HepG2 (cell line): ENCODE results near the gene PHACTR3. TPM values are rescaled to one million over a fixed set of nuclear protein-coding genes. Genes with fewer than 3 reads are reported as not detected.

ENCODE experiments used
- ATAC-seq: fragments of 200-7000 bp; cut with Tn5 transposase; 3 replicates; pipeline ENCODE4 v1.9.1; 2020; ENCODE audit warnings: mild to moderate bottlenecking, moderate library complexity
- BruUV-seq: library from RNA; stranded (reverse); fragments of 400-500 nt; replicated peaks from 2 replicates; lab custom pipeline; 2021; lab: Mats Ljungman, UMichigan
- CTCF ChIA-PET: fragments of 300-600 bp; formaldehyde crosslinking; extraction: SDS; loops from one replicate; lab custom pipeline; 2021; ENCODE audit warnings: low total read pairs, inconsistent platforms, low intra/inter-chr PET ratio; lab: Yijun Ruan, JAX
- POLR2A ChIA-PET: fragments of 350-600 bp; sonication (Branson Sonifier 250); formaldehyde crosslinking; loops from one replicate; lab custom pipeline; 2020; ENCODE audit warnings: antibody characterized with exemption, inconsistent platforms; lab: Yijun Ruan, JAX
- DNase-seq: peaks from one replicate; pipeline ENCODE4 v3.0.0-alpha.2; 2015; ENCODE audit warnings: low spot score
- FAIRE-seq: peaks from 3 replicates; lab custom pipeline; 2011; peaks lifted over from hg19 to GRCh38; lab: Jason Lieb, UNC
- H2AFZ ChIP-seq: one replicate; pipeline ENCODE4 v1.6.1; 2011; ENCODE audit warnings: low read length, inconsistent platforms
- H3K27ac ChIP-seq: fragments of 300-600 bp; 3 replicates; pipeline ENCODE4 v1.8.0; 2011; ENCODE audit warnings: mixed run types, mild to moderate bottlenecking, mixed read lengths, low read length, inconsistent platforms; ENCODE audit not compliant: insufficient read depth; ENCODE audit errors: extremely low read length
- H3K27me3 ChIP-seq, 2 experiments: fragments of 200-600 bp in 1 of 2; 2 replicates in 1 of 2; 3 replicates in 1 of 2; pipeline versions ENCODE4 v1.6.0 to v1.8.0; 2011; ENCODE audit warnings: low read length in 2 of 2, mild to moderate bottlenecking in 2 of 2, moderate library complexity in 2 of 2, inconsistent platforms in 1 of 2; ENCODE audit not compliant: insufficient read depth in 2 of 2, control insufficient read depth in 1 of 2
- H3K36me3 ChIP-seq, 2 experiments: fragments of 200-600 bp in 1 of 2; replicated peaks in 1 of 2; 2 replicates in 1 of 2; 3 replicates in 1 of 2; pipeline versions ENCODE4 v1.5.1 to v1.8.0; 2011; ENCODE audit warnings: low read length in 2 of 2, inconsistent platforms in 1 of 2; ENCODE audit not compliant: insufficient read depth in 2 of 2, control insufficient read depth in 1 of 2
- H3K4me1 ChIP-seq: 2 replicates; pipeline ENCODE4 v1.5.1; 2012; ENCODE audit warnings: low read length, inconsistent platforms; ENCODE audit not compliant: insufficient read depth
- H3K4me2 ChIP-seq: 2 replicates; pipeline ENCODE4 v1.6.0; 2011; ENCODE audit warnings: low read depth, low read length, inconsistent platforms
- H3K4me3 ChIP-seq, 3 experiments: fragments of 200-600 bp in 1 of 3; sonication (generic), shearing (Covaris generic) in 1 of 3; replicated peaks in 1 of 3; 2 replicates each; pipeline ENCODE4 v1.5.1; 2011 to 2016; ENCODE audit warnings: low read length in 3 of 3, inconsistent platforms in 2 of 3, low read depth in 2 of 3, mild to moderate bottlenecking in 2 of 3, control low read depth in 1 of 3, mixed read lengths in 1 of 3; ENCODE audit not compliant: insufficient read depth in 1 of 3
- H3K79me2 ChIP-seq: one replicate; pipeline ENCODE4 v1.6.1; 2011; ENCODE audit warnings: low read length, inconsistent platforms; ENCODE audit not compliant: insufficient read depth
- H3K9ac ChIP-seq: 2 replicates; pipeline ENCODE4 v1.6.0; 2011; ENCODE audit warnings: mild to moderate bottlenecking, low read depth, low read length, inconsistent platforms; ENCODE audit not compliant: insufficient read depth
- H3K9me3 ChIP-seq: 2 replicates; pipeline ENCODE4 v1.5.1; 2012; ENCODE audit warnings: mild to moderate bottlenecking, low read length
- H4K20me1 ChIP-seq: 2 replicates; pipeline ENCODE4 v1.6.0; 2011; ENCODE audit warnings: inconsistent platforms, mild to moderate bottlenecking, low read length, moderate library complexity; ENCODE audit not compliant: insufficient read depth
- AGO1 ChIP-seq: fragments of 200-400 bp; formaldehyde crosslinking; IDR thresholded peaks from 2 replicates; pipeline ENCODE4 v1.6.1; 2017; ENCODE audit warnings: mild to moderate bottlenecking, low read depth, low read length, moderate library complexity; ENCODE audit not compliant: poor library complexity, severe bottlenecking
- ELF3 ChIP-seq: IDR thresholded peaks from 2 replicates; pipeline ENCODE4 v1.6.1; 2016; ENCODE audit warnings: missing genetic modification reagents, missing compliant biosample characterization
- THAP7 ChIP-seq: sonication (generic); formaldehyde crosslinking; IDR thresholded peaks from 2 replicates; pipeline ENCODE4 v1.8.1; 2023; ENCODE audit warnings: mild to moderate bottlenecking, missing genetic modification reagents
- ZBTB39 ChIP-seq: sonication (generic); formaldehyde crosslinking; IDR thresholded peaks from 2 replicates; pipeline ENCODE4 v1.5.0; 2020; ENCODE audit warnings: missing genetic modification reagents
- ZEB1 ChIP-seq: IDR thresholded peaks from 2 replicates; pipeline ENCODE4 v1.6.1; 2012; ENCODE audit warnings: mild to moderate bottlenecking, low read depth, inconsistent platforms; ENCODE audit not compliant: insufficient replicate concordance
- ZFP82 ChIP-seq: sonication (generic); formaldehyde crosslinking; IDR thresholded peaks from 2 replicates; pipeline ENCODE4 v1.5.1; 2020; ENCODE audit warnings: mild to moderate bottlenecking, missing genetic modification reagents, borderline replicate concordance
- ZNF331 ChIP-seq: sonication (generic); formaldehyde crosslinking; IDR thresholded peaks from 2 replicates; pipeline ENCODE4 v1.4.0; 2020; ENCODE audit warnings: missing genetic modification reagents
- ZNF761 ChIP-seq: sonication (generic); formaldehyde crosslinking; conservative IDR thresholded peaks from 2 replicates; pipeline ENCODE4 v1.4.0; 2020; ENCODE audit warnings: mild to moderate bottlenecking, missing genetic modification reagents
- WGBS: methylation state at CpG from one replicate; pipeline ENCODE4 v1.1.6; 2017; ENCODE audit warnings: low lambda C conversion rate; 5-methylcytosine and 5-hydroxymethylcytosine counted together
- in situ Hi-C: cut with HindIII; loops from 2 replicates; pipeline ENCODE4 v1.10.0; 2017; ENCODE audit warnings: low pct_unique_long_range_greater_than_20kb; ENCODE audit not compliant: extremely low pct_ligation_motif_present
- intact Hi-C: fragments of 100-400 bp; cut with micrococcal nuclease; formaldehyde crosslinking; loops from one replicate; pipeline ENCODE4 v1.10.0; 2022; ENCODE audit not compliant: unreplicated experiment
- polyA plus RNA-seq, 8 experiments: library from polyadenylated mRNA; depleted of rRNA in 3 of 8; stranded (reverse) in 7 of 8; unstranded in 1 of 8; fragments of >200 nt; fragmentation: Illumina TruSeq in 4 of 8; extraction: Trizol in 4 of 8; gene quantifications; 2 replicates each; pipeline versions ENCODE4 v1.2.1 to v1.2.3, GENCODE V29; 2011 to 2016; ENCODE audit warnings: low read depth in 4 of 8, missing spikeins in 1 of 8, mixed read lengths in 1 of 8; ENCODE audit not compliant: insufficient read depth in 1 of 8
- total RNA-seq, 5 experiments: library from RNA; depleted of rRNA; stranded (reverse); fragments of >200 nt; fragmentation: Illumina TruSeq; extraction: Trizol; gene quantifications; 2 replicates each; pipeline ENCODE4 v1.2.3, GENCODE V29; 2016; ENCODE audit warnings: low read depth in 1 of 5
- TF ChIP-seq, protein P1 (sequence below): sonication (generic); formaldehyde crosslinking; IDR thresholded peaks from 2 replicates; pipeline ENCODE4 v1.5.0; 2020; ENCODE audit warnings: mild to moderate bottlenecking, missing genetic modification reagents
- TF ChIP-seq, protein P2 (sequence below): sonication (generic); formaldehyde crosslinking; IDR thresholded peaks from 2 replicates; pipeline ENCODE4 v1.5.0; 2020; ENCODE audit warnings: missing genetic modification reagents, mild to moderate bottlenecking, borderline replicate concordance

The PHACTR3 gene
- total and polyA plus RNA-seq, 2 of the 13 experiments (the other 11 are each of a cell fraction or from before 2014, with no cell fraction given): not detected

DNA sequence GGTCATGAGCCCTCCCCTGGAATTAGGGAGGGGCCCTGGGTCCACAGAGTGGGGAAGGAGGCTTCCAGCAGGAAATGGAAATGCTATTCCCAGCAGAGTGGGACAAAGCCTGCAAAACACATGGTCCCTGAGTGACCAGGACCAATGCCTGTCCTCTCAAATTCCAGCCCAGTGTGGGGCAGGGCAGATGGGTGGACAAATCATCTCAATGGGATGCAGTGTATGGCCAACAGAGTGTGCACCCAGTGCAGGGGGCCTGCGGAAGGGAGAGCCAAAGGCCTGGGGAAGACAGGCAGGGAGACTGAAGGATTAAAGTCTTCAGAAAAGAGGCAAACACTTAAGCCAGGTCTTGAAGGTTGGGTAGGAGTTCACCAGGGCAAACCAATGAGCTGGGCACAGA is 28.7 kb upstream of the PHACTR3 start:
- peaks cover 5% of the 10 kb centered on the region; the same call in 1 of the 2 replicates for H4K20me1 ChIP-seq
- peaks cover 4% of the 10 kb centered on the region; the same call in 1 of the 2 replicates for H3K4me1 ChIP-seq
- CTCF ChIA-PET: no interaction called here
- H3K4me3 ChIP-seq: no peak overlapping the region
- H3K9me3 ChIP-seq: no peaks in the 10 kb centered on the region
- no TSS peak for BruUV-seq
- H2AFZ ChIP-seq: no peak overlapping the region
- H3K36me3 ChIP-seq: no peaks in the 10 kb centered on the region
- no peak overlapping the region for H3K4me2 ChIP-seq
- intact Hi-C loops: no loop called here
- H3K9ac ChIP-seq: no peak overlapping the region
- H3K27ac ChIP-seq: no peak overlapping the region
- no peak for FAIRE-seq
- ATAC-seq: no peak
- no peaks in the 10 kb centered on the region for H3K79me2 ChIP-seq
- TF ChIP-seq ZBTB39: no peak
- TF ChIP-seq, protein P1, sequence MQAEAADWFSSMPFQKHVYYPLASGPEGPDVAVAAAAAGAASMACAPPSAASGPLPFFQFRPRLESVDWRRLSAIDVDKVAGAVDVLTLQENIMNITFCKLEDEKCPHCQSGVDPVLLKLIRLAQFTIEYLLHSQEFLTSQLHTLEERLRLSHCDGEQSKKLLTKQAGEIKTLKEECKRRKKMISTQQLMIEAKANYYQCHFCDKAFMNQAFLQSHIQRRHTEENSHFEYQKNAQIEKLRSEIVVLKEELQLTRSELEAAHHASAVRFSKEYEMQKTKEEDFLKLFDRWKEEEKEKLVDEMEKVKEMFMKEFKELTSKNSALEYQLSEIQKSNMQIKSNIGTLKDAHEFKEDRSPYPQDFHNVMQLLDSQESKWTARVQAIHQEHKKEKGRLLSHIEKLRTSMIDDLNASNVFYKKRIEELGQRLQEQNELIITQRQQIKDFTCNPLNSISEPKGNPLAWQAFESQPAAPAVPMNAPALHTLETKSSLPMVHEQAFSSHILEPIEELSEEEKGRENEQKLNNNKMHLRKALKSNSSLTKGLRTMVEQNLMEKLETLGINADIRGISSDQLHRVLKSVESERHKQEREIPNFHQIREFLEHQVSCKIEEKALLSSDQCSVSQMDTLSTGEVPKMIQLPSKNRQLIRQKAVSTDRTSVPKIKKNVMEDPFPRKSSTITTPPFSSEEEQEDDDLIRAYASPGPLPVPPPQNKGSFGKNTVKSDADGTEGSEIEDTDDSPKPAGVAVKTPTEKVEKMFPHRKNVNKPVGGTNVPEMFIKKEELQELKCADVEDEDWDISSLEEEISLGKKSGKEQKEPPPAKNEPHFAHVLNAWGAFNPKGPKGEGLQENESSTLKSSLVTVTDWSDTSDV (CRISPR knock-in tag): no peak
- TF ChIP-seq, protein P2, sequence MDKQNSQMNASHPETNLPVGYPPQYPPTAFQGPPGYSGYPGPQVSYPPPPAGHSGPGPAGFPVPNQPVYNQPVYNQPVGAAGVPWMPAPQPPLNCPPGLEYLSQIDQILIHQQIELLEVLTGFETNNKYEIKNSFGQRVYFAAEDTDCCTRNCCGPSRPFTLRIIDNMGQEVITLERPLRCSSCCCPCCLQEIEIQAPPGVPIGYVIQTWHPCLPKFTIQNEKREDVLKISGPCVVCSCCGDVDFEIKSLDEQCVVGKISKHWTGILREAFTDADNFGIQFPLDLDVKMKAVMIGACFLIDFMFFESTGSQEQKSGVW: no peak
- TF ChIP-seq ZNF331: no peak
- TF ChIP-seq AGO1: no peak
- no peak for TF ChIP-seq ZNF761 (CRISPR knock-in tag)
- TF ChIP-seq THAP7 (CRISPR knock-in tag): no peak
- no peak for TF ChIP-seq ZEB1
- no peak for TF ChIP-seq ELF3 (CRISPR knock-in tag)
- TF ChIP-seq ZFP82 (CRISPR knock-in tag): no peak
- POLR2A ChIA-PET: no interaction called here
- DNase-seq: no peak
- 4% methylated on average over 1 of the region's 1 CpG for WGBS
- peaks cover 7 to 76% of the 10 kb centered on the region in 2 experiments for H3K27me3 ChIP-seq
- in situ Hi-C loops: no loop called here
